Measurements from ENCODE around the gene MORC3.
"Not testable (repeated sequence)": the region's sequence is repeated elsewhere in the genome, so short reads cannot be mapped to it uniquely, and the experiment has no call there.

Gene MORC3, protein sequence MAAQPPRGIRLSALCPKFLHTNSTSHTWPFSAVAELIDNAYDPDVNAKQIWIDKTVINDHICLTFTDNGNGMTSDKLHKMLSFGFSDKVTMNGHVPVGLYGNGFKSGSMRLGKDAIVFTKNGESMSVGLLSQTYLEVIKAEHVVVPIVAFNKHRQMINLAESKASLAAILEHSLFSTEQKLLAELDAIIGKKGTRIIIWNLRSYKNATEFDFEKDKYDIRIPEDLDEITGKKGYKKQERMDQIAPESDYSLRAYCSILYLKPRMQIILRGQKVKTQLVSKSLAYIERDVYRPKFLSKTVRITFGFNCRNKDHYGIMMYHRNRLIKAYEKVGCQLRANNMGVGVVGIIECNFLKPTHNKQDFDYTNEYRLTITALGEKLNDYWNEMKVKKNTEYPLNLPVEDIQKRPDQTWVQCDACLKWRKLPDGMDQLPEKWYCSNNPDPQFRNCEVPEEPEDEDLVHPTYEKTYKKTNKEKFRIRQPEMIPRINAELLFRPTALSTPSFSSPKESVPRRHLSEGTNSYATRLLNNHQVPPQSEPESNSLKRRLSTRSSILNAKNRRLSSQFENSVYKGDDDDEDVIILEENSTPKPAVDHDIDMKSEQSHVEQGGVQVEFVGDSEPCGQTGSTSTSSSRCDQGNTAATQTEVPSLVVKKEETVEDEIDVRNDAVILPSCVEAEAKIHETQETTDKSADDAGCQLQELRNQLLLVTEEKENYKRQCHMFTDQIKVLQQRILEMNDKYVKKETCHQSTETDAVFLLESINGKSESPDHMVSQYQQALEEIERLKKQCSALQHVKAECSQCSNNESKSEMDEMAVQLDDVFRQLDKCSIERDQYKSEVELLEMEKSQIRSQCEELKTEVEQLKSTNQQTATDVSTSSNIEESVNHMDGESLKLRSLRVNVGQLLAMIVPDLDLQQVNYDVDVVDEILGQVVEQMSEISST

GRCh38 chr21:36319767-36320420 is at the start of gene MORC3:
MORC3 (plus strand) TSS chr21:36320197; CDS start chr21:36320265, 68 bp downstream.
- peak; percentile 97 for DNase-seq

DNA sequence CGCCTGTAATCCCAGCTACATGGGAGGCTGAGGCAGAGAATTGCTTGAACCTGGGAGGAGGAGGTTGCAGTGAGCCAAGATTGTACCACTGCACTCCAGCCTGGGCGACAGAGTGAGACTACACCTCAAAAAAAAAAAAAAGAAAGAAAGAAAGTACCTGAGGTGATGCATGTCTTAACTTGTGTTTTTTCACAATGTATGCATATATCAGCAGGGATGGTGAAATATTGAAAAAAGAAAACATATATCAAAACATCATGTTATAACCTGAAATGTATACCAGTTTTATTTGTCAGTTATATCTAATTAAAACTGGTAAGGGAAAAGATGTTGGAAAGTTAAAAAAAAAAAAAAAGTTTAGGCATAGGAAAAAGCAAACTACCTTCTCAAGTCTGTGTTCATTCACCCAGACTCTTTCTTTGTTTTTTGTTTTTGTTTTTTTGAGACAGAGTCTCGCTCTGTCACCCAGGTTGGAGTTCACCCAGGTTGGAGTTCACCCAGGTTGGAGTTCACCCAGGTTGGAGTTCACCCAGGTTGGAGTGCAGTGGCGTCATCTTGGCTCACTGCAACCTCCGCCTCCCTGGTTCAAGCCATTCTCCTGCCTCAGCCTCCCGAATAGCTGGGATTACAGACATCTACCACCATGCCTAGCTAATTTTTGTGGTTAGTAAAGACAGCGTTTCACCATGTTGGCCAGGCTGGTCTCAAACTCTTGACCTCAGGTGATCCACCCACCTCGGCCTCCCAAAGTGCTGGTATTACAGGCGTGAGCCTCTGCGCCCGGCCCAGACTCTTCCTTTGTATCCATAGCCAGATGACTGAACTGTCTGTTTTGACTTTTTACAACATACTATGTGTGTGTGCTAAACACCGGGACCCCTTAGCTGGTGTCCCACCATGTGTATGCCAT is 49.0 kb upstream of the MORC3 start:
- not testable (repeated sequence) for DNase-seq

DNA sequence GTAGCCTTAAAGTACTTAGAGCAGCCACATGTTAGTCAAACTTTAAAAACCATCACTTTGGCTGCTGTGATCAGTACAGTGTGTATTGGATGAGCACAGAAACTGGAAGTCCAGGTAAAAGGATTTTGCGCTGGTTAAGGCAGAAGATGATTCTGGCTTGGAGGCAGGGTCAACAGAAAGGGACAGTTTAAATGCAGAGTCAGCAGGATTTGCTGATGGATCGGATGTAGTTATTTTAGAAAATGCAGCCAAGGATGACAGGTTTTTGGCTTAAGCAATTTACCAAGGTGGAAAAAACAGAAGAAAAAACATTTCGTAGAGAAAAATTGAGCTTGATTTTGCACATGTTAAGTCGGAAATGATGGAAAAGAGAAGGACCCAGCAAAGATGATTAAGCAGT is 45.9 kb upstream of the MORC3 start:
- DNase-seq, result no peak

- DNase-seq, result no peak
These were observed 37.3 kb upstream of the MORC3 start for GRCh38 chr21:36282568-36283230.

- DNase-seq, result not testable (repeated sequence)
These were observed 36.8 kb upstream of the MORC3 start for GRCh38 chr21:36283231-36283622.

DNA sequence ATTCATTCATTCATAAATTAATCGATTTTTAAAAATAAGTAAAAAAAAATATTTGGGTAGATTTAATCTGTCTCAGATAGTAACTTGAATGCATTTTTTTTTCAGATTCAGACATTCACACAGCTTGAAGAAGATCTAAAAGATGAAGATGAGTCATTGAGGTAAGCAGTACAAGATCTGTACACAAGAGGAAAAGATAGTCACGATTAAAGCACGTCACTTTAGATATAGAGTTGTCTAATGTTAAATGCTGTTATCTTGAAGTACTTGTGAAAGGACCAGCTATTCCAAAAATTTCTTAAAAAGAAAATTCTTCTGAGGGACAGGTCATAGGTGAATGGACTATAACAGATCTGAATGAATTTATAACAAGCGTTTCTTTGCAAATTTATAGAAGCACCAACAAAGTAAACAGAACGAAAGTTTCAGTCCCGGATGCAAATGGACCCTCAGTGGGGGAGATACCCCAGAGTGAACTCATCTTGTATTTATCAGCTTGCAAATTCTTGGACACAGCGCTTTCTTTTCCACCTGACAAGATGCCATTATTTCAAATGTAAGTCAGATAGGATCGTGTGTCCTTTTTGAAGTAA is 31.2 kb upstream of the MORC3 start:
- DNase-seq, result no peak

- DNase-seq, result no peak
These were observed 28.5 kb upstream of the MORC3 start for GRCh38 chr21:36291509-36291908.

GRCh38 chr21:36297406-36297937 is 22.5 kb upstream of the MORC3 start:
- no peak for DNase-seq

GRCh38 chr21:36297938-36298572 is 21.9 kb upstream of the MORC3 start:
- no peak for DNase-seq

- DNase-seq, result no peak
These were observed 13.0 kb upstream of the MORC3 start for GRCh38 chr21:36306872-36307534.

DNA sequence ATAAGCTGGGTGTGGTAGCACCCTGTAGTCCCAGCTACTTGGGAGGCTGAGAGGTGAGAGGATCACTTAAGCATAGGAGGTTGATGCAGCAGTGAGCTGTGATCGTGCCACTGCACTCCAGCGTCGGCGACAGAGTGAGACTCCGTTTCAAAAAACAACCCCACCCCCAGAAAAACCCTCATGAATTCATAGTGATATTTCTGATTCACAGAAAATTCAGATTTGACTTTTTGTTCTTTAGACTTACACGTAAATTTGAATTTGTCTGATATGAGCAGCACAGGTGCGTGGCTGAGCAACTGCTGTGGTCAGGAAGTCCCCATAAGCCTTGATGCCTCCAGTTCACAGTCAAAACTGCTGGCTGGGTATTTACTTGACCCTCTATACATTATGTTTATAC is 10.0 kb upstream of the MORC3 start:
- DNase-seq, result no peak

GRCh38 chr21:36313446-36313845 is 6.6 kb upstream of the MORC3 start:
- DNase-seq, result not testable (repeated sequence)

DNA sequence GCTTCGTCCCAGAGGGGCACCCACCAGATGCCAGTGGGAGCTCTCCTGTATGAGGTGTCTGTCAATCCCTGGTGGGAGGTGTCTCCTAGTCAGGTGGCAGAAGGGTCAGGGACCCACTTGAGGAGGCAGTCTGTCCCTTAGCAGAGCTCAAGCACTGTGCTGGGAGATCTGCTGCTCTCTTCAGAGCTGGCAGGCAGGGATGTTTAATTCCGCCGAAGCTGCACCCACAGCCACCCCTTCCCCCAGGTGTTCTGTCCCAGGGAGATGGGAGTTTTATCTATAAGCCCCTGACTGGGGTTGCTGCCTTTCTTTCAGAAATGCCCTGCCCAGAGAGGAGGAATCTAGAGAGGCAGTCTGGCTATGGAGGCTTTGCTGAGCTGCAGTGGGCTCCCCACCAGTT is 4.0 kb upstream of the MORC3 start:
- not testable (repeated sequence) for DNase-seq

DNA sequence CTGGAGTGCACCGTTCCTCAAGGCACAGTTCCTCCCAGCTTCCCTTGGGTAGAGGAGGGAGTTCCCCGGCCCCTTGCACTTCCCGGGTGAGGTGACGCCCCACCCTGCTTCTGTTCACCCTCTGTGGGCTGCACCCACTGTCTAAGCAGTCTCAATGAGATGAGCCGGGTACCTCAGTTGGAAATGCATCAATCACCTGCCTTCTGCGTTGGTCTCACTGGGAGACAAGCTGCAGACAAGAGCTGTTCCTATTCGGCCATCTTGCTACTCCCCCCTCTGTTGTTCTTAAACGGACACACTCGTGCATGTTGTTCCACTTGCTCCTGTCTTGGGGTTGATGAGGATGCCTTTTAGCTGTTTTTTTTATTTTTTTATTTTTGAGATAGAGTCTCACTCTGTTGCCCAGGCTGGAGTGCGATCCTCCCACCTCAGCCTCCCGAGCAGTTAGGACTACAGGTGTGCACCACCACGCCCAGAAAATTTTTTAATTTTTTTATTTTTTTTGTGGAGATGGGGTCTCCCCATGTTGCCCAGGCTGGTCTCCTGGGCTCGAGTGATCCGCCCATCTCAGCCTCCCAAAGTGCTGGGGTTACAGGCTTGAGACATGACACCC is 3.0 kb upstream of the MORC3 start:
- DNase-seq, result no peak

DNA sequence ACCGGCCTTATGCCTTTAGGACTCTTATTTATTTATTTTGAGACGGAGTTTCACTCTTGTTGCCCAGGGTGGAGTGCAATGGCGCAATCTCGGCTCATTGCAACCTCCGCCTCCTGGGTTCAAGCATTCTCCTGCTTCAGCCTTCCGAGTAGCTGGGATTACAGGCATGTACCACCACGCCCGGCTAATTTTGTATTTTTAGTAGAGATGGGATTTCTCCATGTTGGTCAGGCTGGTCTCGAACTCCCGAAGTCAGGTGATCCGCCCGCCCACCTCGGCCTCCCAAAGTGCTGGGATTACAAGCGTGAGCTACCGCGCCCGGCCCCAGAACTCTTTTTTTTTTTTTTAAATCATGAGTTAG is 611 bp upstream of the MORC3 start:
- not testable (repeated sequence) for DNase-seq

- peak; percentile 73 for DNase-seq
These were observed 676 bp downstream of the MORC3 start for GRCh38 chr21:36320421-36321324.

DNA sequence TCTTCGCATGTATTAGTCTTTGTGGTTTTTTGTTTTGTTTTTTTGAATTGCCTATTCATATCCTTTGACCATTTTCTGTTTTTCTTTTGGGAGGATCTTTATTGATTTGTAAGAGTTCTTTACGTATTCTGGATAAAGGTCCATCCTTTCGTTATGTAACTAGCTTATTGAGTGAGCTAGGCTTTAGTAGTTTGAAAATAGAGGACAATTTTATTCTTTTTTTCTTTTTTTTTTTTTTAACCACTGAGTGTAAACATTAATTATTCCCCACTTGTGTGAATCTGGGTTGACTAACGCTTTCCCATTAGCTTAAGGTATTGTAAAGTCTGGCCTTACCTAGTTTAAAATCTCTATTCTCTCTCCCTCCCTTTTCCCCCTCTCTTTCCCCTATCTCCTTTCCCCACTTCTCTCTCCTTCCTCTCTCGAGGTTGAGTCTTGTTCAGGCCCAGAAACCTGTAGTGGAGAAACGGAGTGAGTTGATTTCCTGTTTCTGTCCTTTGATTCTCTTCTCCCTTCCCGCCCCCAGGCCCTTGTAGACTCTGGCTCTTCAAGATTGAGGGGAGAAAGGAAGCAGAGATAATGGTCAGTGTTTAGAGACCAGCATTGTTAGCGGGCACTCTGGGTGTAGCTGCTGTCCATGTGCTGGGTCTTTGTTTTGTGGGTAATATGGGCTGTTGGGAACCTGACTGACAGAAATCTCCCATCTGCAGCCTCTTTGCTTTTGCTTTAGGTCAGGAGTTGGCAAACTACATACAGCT is 1.5 kb downstream of the MORC3 start:
- peak; percentile 16 for DNase-seq

DNA sequence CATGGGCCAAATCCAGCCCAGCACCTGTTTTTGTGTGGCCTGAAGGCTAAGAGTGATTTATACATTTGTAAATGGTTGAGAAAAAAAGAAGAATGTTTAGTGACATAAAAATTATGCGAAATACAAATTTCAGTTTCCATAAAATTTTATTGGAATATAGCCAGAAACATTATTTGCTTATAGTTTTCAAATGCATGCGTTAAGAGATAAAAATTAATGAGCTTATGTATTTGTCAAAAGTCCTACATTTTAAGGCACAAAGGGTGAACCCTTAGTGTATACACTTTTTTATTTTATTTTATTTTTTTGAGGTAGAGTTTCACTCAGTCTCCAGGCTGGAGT is 2.1 kb downstream of the MORC3 start:
- no peak for DNase-seq

Data from NCI-H1105 (cell line).